Measurements from ENCODE around the gene MMD2.
A peak's percentile ranks its signal among the peaks of the same experiment; 100 is the strongest.

The MMD2 gene

GRCh38 chr7:4886671-4887070 is 72.3 kb downstream of the MMD2 start:
- H3K4me3 ChIP-seq (ENCODE audit: control insufficient read depth, low read depth, low read length) = no peak overlapping the region
- TF ChIP-seq, protein P1, sequence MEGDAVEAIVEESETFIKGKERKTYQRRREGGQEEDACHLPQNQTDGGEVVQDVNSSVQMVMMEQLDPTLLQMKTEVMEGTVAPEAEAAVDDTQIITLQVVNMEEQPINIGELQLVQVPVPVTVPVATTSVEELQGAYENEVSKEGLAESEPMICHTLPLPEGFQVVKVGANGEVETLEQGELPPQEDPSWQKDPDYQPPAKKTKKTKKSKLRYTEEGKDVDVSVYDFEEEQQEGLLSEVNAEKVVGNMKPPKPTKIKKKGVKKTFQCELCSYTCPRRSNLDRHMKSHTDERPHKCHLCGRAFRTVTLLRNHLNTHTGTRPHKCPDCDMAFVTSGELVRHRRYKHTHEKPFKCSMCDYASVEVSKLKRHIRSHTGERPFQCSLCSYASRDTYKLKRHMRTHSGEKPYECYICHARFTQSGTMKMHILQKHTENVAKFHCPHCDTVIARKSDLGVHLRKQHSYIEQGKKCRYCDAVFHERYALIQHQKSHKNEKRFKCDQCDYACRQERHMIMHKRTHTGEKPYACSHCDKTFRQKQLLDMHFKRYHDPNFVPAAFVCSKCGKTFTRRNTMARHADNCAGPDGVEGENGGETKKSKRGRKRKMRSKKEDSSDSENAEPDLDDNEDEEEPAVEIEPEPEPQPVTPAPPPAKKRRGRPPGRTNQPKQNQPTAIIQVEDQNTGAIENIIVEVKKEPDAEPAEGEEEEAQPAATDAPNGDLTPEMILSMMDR (conservative IDR thresholded peaks at IDR 0.05; ENCODE audit: control insufficient read depth, insufficient read depth, low read depth, low read length) = no peak
- no peak for DNase-seq (ENCODE audit: low read depth)

DNA sequence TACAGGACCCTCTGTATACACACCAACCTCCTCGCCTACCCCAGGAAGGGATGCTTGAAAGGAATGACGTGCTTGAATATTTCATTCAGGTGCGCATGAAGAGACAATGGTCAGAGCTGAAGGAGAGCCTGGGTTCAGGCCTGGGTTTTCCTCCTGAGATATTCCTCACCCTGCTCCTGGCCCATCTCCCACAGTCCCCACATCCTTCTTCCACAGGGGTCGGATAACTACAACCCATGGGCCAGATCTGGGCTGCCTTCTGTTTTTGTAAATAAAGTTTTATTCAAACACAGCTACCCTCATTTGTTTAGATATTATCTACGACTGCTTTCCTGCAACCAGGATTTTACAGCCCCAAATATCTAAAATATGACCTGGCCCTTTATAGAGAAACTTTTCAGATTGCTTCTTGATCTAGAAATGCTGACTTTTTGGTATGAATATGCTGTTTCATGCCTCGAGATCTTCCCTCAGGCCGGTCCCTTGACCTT is 73.6 kb downstream of the MMD2 start:
- no peak for DNase-seq (ENCODE audit: low read depth)
- TF ChIP-seq, protein P1 (conservative IDR thresholded peaks at IDR 0.05; ENCODE audit: control insufficient read depth, insufficient read depth, low read depth, low read length) = no peak
- H3K4me3 ChIP-seq (ENCODE audit: control insufficient read depth, low read depth, low read length) = no peak overlapping the region

GRCh38 chr7:4884164-4884563 is 74.8 kb downstream of the MMD2 start:
- H3K4me3 ChIP-seq (ENCODE audit: control insufficient read depth, low read depth, low read length) = no peak overlapping the region
- TF ChIP-seq, protein P1 (conservative IDR thresholded peaks at IDR 0.05; ENCODE audit: control insufficient read depth, insufficient read depth, low read depth, low read length) = no peak
- DNase-seq (ENCODE audit: low read depth) = no peak

GRCh38 chr7:4883372-4884144 is 75.4 kb downstream of the MMD2 start, which contains the start of gene RADIL:
Gene RADIL, minus strand, starts transcription at chr7:4883716. Its CDS starts 5,577 bp downstream, at chr7:4878139.
- peak; percentile 89 for DNase-seq (ENCODE audit: low read depth)
- H3K4me3 ChIP-seq (ENCODE audit: control insufficient read depth, low read depth, low read length) = peak within 1 kb of the TSS; percentile 53
- TF ChIP-seq, protein P1 (conservative IDR thresholded peaks at IDR 0.05; ENCODE audit: control insufficient read depth, insufficient read depth, low read depth, low read length) = peak; percentile 67

GRCh38 chr7:4883033-4883371 is 76.0 kb downstream of the MMD2 start:
- TF ChIP-seq, protein P1 (conservative IDR thresholded peaks at IDR 0.05; ENCODE audit: control insufficient read depth, insufficient read depth, low read depth, low read length) = no peak
- peak overlapping the region; percentile 53 for H3K4me3 ChIP-seq (ENCODE audit: control insufficient read depth, low read depth, low read length)
- DNase-seq (ENCODE audit: low read depth) = no peak

DNA sequence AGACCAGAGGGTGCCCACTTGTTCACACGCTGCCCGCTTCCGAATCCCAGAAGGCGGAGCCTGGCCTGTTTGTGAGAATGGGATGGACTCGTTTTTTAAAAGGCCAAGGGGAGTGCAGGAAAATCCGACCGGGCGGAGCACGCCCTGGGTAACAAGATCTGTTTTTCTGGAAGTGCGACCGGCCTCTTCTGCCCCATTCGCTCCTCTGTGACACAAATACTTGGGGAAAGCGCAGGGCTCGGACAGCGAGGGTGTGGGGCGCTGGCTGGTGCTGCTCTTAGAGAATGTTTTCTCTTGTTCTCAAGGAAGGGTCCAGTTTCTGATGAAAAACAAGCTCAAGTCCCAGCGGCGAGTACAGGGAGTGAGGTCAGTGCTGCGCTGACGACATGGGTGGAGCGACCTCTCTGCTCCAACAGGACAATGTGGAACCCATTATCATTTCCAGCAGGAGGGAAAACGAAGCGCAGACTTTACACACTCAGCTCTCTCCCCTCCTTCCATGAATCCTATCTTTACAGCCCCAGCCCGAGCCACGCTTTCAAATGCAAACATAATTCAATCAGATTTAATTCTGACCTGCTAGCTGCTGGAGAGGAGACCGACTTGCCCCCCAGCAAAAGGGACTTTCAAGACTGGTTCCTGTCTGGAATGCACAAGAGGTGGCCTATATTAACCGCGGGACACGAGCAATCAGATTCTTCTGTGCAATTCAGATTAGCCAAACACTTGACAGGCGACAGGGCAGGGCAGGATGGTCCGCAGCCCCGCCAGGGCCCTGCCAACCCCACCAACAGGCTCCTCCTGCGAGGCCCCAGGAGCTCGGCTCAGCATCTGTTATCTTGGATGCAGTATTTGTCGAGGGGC is 76.6 kb downstream of the MMD2 start:
- DNase-seq (ENCODE audit: low read depth) = peak; percentile 92
- H3K4me3 ChIP-seq (ENCODE audit: control insufficient read depth, low read depth, low read length) = peak overlapping the region; percentile 53
- TF ChIP-seq, protein P1 (conservative IDR thresholded peaks at IDR 0.05; ENCODE audit: control insufficient read depth, insufficient read depth, low read depth, low read length) = no peak

Data from fibroblast of mammary gland (primary cell).